Activated CD4-positive, CD25-positive, alpha-beta regulatory T cell treated with anti-CD3 and anti-CD28 coated beads, Interleukin-2, amount 50 U/mL, for 16 hours (primary cell): ENCODE data around the gene TUBB4A.
"Not testable (repeated sequence)": the region's sequence is repeated elsewhere in the genome, so short reads cannot be mapped to it uniquely, and the experiment has no call there.

ENCODE experiments used
- DNase-seq: peaks from one replicate; pipeline ENCODE4 v3.0.0-alpha.2; 2020; ENCODE audit warnings: low read depth, low spot score

Gene TUBB4A

DNA sequence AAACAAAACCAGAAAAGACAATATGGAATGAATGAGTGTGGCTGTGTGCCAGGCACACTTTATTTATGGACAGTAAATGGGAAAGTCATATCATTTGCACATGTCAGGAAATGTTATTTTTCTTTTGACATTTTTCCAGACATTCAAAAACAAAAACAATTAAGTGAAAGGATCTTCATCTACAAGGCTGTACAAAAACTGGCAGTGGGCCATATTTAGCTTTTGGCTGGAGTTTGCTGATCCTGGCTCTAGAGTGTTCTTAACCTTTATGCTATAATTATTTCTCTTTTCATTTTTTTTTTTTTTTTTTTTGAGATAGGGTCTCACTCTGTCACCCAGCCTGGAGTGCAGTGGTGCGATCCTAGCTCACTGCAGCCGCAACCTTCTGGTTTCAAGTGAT is 22.2 kb upstream of the TUBB4A start:
- DNase-seq: no peak

DNA sequence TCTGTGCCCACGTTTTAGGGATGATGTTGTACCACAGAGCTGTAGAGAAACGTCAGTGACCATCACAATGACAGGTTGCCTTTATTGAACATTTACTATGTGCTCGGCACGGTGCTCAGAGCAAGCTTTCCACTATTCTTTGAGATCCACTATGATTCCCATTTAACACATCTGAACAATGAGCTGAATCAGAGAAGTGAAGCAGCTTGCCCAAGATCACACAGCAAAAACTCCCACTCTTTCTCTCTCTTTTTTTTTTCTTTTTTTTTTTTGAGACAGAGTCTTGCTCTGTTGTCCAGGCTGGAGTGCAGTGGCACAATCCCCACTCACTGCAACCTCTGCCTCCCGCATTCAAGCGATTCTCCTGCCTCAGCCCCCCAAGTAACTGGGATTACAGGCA is 20.6 kb upstream of the TUBB4A start:
- no peak for DNase-seq

DNA sequence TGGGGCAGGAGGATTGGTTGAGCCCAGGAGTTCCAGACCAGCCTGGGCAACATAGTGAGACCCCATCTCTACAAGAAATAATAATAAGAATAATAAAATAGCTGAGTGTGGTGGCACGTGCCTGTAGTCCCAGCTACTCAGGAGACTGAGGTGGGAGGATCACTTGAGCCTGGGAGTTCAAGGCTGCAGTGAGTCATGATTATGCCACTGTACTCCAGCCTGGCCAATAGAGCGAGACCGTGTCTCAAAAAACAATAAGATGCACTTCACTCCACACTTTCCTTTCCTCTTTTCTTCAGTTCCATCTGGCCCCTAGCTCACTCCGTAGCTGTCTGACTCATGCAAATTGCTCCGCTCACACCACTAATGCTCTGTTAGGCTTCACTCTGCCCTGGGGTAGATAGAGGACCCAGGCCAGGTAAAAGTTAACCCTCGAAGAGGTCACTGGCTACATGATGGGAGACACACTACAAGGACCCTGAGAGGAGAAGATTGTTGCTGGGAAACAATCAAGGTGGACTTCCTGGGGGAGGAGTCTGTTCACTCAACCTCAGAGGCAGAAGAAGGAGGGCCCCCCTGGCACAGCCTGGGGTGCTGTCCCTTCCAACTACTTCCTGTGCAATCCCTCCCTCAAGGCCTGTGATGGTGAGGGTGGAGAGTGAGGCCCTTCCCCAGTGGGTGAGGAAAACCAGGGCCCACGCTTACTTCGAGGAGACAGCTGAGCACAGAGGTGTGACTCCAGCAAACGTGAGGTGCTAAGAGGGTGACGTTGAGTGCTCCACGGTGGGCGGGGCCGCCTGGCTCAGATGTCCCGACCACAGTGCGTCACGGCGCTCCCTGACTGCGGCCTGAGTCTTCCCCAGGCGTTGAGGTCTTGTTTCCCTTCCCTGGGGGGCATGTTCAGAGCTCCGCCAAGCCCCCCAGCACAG is 19.9 kb upstream of the TUBB4A start:
- no peak for DNase-seq

DNA sequence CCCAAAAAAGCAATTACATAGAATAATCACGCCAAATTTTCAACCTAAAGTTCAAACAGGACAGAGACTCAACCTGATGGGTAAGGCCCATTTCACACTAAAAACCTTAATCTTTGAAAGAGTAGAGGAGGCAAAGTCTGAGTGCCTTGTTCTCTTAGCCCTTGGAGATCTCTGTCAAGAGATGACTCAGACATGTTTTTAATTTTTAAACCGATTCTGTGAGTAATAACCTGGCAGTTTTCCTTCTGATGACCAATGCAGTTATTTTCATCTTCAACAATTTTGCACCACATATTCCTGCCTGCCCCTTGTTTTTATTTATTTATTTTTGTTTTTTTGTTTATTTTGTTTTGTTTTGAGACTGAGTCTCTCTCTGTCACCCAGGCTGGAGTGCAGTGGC is 17.2 kb upstream of the TUBB4A start:
- no peak for DNase-seq

DNA sequence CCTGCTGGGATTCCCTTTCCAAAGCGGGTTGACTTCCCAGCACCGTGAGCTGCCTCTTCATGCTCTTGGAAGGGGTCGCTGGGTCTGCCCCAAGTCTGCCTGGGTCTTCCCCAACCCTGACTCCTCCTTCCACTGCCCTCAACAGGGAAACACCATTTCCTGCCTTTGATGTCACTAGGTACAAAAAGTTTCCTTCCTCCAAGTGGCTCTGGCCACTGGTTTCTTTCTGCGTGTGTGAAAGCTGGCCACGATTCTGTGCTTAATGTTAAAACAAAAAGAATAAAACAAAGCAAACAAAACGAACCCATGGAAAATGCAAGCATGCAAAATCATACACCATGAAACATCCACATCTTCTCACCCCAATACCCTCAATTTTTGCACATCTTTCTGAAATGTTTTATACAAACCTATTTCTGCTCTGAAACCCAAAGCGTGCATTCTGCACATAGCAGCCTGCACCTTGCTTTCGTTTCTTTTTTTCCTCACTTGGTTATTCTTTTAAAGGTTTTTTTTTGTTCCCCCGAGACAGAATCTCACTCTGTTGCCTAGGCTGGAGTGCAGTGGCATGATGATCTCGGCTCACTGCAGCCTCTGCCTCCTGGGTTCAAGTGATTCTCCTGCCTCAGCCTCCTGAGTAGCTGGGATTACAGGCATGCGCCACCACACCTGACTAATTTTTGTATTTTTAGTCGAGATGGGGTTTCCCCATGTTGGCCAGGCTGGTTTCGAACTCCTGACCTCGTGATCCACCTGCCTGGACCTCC is 16.2 kb upstream of the TUBB4A start:
- DNase-seq: no peak

DNA sequence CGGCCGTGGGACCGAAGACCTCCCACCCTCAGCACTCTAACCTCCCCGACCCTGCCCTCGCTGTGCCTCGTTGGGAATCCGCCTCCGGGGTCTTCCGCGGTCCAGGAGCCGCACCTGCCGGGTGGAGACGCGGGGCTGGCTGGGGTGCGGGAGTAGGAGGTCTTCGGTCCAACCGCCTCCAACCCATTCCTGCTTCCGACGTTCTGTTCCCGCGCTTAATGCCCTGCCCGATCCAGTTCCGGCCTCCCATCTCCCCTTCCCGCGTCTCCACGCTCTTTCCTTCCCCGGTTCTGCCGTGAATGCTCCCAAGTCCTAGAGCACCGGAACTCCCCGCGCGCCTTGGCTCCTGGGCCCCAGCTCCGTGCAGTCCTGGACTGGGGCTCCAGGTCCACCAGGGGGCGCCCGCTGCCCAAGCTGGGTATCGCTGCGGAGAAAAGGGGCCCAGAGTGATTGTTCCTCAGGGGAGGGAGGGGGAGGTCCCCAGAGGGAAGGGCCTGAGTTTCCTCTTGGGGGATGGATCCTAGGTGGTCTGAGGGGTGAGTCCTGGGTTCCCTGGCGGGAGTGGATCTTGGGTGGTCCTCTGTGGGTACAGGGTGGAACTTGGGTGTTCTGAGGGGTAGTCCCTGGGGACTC is 14.7 kb upstream of the TUBB4A start:
- peak; percentile 82 for DNase-seq

DNA sequence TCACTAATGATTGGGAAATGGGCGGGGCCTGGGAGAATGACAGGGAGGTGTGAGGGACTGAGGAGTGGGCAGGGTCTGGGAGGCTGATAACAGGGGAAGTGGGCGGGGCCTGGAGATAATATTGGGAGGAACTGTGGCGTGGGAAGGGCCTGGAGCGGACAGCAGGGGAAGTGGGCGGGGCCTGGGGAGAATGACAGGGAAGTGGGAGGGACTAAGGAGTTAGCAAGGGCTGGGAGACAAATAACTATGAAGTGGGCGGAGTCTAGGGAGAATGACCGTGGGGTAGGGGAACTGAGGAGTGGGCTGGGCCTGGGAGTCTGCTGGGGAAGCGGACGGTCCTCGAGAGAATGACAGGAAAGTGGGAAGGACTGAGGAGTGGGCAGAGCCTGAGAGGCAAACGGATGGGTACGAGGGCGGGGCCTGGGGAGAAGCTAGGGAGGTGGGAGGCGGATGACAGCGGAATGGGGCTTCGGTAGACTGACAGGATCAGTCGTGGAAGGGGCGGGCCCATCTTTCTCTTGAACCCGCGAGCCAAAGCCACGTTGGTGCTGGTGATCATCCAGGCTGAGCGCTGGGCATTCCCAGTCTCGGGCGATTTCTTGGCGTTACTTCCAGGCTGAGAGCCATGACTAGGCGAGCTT is 14.0 kb upstream of the TUBB4A start:
- DNase-seq: peak; percentile 28

DNA sequence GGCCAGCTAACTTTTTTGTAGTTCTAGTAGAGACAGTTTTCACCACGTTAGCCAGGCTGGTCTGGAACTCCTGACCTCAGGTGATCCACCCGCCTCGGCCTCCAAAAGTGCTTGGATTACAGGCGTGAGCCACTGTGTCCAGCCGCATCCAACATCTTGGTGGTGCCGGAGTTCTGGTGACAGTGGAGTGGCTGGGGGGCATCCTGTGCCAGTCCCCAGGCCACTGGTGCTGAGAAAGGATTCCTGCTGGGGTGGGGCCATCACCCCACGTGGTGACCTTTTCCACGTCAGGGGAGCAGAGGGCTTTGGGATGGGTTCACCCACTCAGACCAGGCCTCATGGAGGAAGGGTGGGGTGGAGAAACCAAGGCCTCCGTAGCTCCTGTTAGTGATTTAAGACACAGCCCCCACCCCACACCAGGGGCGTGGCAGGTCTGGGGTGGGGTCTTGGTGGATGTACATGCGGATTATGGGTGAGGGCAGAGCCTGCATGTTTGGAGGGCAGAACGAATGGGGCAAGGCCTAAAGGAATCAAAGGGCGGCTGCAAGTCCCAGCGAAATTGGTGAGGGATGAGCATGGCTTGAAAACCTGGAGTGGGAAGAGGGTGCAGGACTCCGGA is 12.9 kb upstream of the TUBB4A start:
- no peak for DNase-seq

DNA sequence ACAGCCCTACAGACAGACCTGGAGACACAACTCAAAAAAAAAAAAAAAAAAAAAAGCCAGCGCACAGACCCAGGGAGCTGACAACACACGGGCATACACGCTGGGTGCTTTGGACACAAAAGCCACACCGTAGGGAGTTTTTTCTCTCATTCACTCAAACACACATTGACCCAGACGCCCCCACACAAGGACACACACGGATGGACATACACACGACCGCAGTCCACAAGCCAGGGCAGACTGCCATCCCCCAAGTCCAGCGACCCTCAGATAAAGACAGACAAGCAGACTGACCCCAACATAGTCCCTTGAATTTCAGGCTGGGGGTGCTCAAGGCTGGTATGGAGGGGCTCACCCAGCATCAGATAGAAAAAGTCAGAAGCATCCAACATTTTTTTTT is 12.0 kb upstream of the TUBB4A start:
- no peak for DNase-seq

DNA sequence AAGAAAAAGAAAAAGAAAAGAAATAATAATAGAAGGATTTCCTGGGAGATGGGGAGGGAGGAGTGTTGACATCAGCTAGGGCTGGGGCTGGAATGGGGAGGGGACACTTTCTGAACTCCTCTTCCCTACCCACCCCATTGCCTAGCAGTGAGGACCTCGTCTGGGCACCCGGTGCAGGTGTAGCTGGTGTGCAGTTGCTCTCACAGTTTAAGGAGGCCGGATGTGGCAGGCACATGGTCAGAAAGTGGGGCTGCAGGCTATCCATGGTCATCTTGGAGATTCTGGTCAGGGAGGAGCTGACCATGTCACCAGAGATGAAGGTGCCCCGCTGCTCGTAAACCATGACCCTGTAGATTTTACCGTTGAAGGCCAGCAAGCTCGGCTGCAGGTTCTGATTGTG is 8.5 kb upstream of the TUBB4A start:
- no peak for DNase-seq

DNA sequence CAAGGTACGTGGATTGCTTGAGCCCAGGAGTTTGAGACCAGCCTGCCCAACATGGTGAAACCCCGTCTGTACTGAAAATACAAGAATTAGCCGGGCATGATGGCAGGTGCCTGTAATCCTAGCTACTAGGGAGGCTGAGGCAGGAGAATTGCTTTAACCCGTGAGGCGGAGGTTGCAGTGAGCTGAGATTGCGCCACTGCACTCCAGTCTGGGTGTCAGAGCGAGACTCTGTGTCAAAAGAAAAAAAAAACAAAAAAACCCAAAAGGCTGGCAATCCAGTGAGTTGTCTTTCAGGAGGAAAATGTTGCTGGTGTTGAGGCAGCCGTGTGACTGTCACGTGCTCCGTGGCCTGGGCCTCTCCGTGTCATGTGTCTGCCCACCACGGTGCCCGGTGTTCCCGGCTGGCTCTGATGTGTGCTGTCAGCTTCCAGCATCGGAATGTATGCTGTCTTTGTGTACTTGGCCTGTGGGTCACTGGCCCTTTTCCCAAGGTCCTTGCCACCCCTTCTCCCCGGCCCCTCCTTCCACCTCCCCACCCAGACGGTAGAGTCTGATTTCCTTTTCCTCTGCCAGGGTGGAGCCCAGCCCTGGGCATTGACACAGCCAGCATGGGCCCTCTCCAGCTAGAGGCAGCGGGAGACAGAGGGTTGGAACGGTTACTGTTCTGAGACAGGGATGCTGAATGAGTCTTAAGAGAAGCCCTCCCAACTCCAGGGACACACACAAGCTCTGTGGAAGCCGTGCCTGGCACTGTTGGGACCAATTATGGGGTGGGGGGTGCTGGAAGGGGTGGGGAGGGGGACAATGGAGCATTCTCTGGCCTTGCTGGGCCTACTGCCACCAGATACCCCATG is 7.2 kb upstream of the TUBB4A start:
- no peak for DNase-seq

DNA sequence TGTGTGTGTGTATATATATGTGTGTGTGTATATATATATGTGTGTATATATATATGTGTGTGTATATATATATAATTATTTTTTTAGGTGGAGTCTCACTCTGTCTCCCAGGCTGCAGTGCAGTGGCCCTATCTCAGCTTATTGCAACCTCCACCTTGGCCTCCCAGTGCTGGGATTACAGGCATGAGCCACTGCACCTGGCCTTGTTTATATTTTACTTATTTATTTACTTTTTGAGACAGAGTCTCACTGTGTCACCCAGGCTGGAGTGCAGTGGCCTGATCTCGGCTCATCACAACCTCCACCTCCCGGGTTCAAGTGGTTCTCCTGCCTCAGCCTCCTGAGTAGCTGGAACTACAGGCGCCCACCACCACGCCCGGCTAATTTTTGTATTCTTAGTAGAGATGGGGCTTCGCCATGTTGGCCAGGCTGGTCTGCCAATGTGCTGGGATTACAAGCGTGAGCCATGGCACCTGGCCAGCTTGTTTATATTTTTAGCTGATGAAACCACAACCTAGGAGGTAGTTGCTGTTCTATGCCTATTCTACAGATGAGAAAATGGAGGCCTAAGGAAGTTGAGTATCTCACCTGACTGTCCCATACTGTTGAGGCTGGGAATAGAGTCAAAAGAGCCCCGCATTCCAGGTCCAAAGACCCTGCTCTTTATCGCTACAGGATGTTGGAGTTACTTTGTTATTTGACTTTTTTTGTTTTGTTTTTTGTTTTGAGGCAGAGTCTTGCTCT is 6.1 kb upstream of the TUBB4A start:
- not testable (repeated sequence) for DNase-seq

DNA sequence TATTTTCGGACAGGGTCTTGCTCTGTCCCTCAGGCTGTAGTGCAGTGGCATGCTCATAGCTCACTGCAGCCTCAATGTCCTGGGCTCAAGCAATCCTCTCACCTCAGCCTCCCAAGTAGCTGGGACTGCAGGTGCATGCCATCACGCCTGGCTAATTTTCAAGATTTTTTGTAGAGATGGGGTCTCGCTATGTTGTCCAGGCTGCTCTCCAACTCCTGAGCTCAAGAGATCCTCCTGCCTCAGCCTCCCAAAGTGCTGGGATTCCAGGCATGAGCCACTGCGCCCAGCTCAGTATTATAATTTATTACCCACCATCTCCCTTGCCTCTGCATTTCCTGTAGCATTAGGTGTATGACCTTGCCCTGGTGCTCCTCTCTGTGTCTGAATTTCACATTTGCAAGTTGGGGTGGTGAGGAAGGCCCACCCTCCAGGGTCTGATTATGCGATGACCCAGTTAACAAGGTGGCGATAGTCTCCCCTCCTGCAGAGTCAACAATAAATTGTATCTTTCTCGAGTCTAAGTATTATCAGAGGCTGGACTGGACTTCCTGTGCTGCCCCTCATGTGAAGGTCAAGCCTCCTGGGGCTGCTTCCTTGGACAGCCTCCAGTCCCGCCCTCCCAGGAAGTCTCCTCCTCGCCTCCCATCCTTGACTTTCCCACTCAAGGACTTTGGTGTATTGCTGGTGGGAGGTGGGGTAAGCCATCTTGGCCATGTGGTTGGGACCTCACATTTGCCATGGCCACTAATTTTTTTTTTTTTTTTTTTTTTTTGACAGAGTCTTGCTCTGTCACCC is 1.5 kb upstream of the TUBB4A start:
- DNase-seq: no peak

DNA sequence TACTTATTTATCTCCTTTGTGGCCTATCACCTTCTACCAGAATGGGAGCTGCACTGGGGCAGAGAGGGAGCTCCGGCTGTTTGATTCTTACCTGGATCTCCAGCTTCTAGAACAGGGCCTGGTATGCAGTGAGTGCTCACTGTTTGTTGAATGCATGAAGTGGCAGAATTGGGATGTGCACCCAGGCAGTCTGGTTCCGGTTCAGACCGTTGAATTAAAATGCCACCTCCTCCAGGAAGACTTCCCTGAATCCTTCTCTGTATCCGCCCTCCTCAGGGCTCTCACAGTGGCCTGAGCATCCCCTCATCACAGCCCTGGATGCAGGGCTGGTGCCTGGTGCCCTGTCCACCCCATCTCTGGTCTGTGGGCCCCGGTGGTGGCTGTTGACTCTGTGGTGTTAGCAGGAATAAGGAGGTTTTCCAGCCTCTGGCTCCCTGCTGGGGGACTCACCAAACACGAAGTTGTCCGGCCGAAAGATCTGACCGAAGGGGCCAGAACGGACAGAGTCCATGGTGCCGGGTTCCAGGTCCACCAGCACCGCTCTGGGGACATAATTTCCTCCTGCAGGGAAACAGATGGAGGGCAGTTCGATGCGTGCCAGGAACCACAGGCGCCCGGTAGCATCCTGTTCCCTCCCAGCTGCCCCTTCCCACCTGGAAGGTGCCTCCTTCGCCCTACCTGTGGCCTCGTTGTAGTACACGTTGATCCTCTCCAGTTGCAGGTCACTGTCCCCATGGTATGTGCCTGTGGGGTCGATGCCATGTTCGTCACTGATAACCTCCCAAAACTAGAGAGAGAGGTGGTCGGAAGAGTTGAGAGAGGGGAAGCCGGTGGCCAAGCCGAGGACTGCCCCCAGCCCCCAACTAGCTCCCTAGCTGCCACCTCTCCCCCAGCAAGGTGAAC is 1.0 kb downstream of the TUBB4A start:
- DNase-seq: no peak

DNA sequence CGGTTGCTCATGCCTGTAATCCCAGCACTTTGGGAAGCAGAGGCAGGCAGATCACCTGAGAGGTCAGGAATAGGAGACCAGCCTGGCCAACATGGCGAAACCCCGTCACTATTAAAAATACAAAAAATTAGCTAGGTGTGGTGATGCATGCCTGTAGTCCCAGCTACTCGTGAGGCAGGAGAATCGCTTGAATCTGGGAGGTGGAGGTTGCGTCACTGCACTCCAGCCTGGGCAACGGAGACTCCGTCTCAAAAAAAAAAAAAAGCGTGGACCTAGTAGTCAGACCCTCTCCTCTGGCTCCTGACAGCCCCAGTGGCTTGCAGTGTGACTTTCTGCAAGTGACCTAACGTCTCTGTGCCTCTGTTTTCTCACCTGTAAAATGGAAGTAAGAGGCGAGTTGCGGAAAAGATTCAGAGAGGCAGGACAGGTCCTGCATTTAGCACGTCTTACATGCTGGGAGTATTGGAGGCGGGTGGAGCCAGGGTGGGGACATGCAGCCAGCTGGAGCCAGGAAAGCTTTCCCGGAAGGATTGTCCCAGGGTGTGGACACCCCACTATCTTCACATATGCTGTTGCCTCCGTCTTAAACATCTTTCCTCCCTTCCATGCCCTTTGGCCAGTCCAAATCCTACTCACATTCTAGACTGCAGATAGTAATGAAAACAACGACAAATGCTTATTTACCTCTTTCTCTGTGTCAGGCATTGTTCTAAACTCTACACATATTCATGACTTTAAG is 2.9 kb downstream of the TUBB4A start:
- no peak for DNase-seq

DNA sequence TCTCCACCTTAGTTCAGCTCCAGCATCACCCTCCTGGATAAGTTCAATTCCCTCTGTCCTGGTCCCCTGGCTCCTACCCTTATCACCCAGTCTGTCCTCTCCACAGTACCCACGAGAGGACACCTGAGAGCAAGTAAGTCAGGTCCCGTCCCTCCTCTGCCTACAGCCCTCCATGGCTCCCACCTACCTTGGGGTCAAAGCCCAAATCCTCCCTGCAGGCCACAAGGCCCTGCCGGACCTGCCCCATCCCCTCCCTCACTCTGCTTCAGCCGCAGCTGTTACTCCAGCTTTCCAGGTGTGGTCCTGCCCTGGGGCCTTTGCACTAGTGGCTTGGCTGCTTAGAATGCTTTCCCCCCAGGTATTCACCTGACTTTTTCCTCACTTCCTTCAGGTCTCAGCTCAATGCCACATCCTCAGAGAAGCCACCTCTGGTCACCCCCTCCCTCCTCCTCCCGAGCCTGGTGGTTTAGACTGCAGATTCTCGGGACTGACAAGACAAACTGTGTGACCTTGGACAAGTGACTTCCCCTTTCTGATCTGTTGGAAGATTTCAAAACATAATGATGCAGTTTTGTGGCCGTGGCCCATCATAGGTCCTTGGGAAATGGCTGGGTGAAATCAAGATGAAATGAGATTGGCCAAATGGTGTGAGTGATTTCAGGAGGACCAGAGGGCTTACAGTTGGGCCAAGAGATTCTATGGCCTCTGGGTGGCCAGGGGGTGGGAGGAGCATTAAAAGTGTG is 3.6 kb downstream of the TUBB4A start:
- no peak for DNase-seq

DNA sequence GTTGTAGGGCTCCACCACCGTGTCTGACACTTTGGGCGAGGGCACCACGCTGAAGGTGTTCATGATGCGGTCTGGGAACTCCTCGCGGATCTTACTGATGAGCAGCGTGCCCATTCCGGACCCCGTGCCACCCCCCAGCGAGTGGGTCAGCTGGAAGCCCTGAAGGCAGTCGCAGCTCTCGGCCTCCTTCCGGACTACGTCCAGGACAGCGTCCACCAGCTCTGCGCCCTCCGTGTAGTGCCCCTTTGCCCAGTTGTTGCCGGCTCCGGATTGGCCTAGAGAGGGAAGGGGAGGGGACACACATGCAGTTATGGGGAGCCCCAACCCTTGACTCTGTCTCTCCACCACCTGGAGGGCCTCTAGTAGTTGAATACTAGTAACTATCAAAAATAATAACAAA is 6.2 kb downstream of the TUBB4A start:
- no peak for DNase-seq
